Eye (tissue), 1 donor: Measurements from ENCODE around the gene C11orf98.
"Not testable (repeated sequence)": the region's sequence is repeated elsewhere in the genome, so short reads cannot be mapped to it uniquely, and the experiment has no call there.

Experiments used
- DNase-seq: peaks from one replicate; pipeline ENCODE4 v3.0.0-alpha.2; 2015

C11orf98 gene

GRCh38 chr11:62665075-62665598 is at the start of gene C11orf98, which contains the start of gene CSKMT:
Gene C11orf98, minus strand, starts transcription at chr11:62665210. Its CDS starts 41 bp downstream, at chr11:62665169.
Gene CSKMT, plus strand, starts transcription at chr11:62665312. Its CDS starts 568 bp downstream, at chr11:62665880.
- peak; percentile 98 for DNase-seq

- no peak for DNase-seq
Measured at GRCh38 chr11:62713343-62713742, 48.3 kb upstream of the C11orf98 start.

GRCh38 chr11:62712861-62713260 is 47.9 kb upstream of the C11orf98 start:
- no peak for DNase-seq

- DNase-seq, result no peak
Measured at GRCh38 chr11:62712276-62712812, 47.3 kb upstream of the C11orf98 start.

- DNase-seq, result no peak
Measured at GRCh38 chr11:62710001-62710345, 45.0 kb upstream of the C11orf98 start.

- DNase-seq, result peak; percentile 99
Measured at GRCh38 chr11:62709247-62710000, 44.4 kb upstream of the C11orf98 start.

GRCh38 chr11:62708793-62709192 is 43.8 kb upstream of the C11orf98 start:
- DNase-seq, result no peak

GRCh38 chr11:62708392-62708791 is 43.4 kb upstream of the C11orf98 start:
- peak; percentile 40 for DNase-seq

GRCh38 chr11:62707277-62707861 is 42.4 kb upstream of the C11orf98 start, which contains the start of the genes BSCL2 and GNG3:
Gene BSCL2, minus strand, starts transcription at chr11:62707424. Its CDS starts 229 bp downstream, at chr11:62707195.
Gene GNG3, plus strand, starts transcription at chr11:62707676. Its CDS starts 620 bp downstream, at chr11:62708296.
- peak; percentile 97 for DNase-seq

GRCh38 chr11:62706850-62707247 is 41.8 kb upstream of the C11orf98 start:
- DNase-seq, result no peak

- DNase-seq, result peak; percentile 98
Measured at GRCh38 chr11:62705880-62706849, 41.2 kb upstream of the C11orf98 start.

GRCh38 chr11:62705413-62705812 is 40.4 kb upstream of the C11orf98 start:
- no peak for DNase-seq

GRCh38 chr11:62703921-62704320 is 38.9 kb upstream of the C11orf98 start:
- DNase-seq, result not testable (repeated sequence)

GRCh38 chr11:62702246-62702645 is 37.2 kb upstream of the C11orf98 start:
- DNase-seq, result no peak

GRCh38 chr11:62694455-62695167 is 29.6 kb upstream of the C11orf98 start:
- peak; percentile 89 for DNase-seq

GRCh38 chr11:62693624-62694023 is 28.6 kb upstream of the C11orf98 start:
- DNase-seq, result not testable (repeated sequence)

GRCh38 chr11:62689421-62690183 is 24.6 kb upstream of the C11orf98 start, which contains the start of gene LRRN4CL:
Gene LRRN4CL, minus strand, starts transcription at chr11:62689530. Its CDS starts 1,022 bp downstream, at chr11:62688508.
- DNase-seq, result peak; percentile 65

- peak; percentile 40 for DNase-seq
Measured at GRCh38 chr11:62688491-62688890, 23.5 kb upstream of the C11orf98 start.

- DNase-seq, result peak; percentile 68
Measured at GRCh38 chr11:62687508-62688396, 22.7 kb upstream of the C11orf98 start.

- no peak for DNase-seq
Measured at GRCh38 chr11:62682518-62682917, 17.5 kb upstream of the C11orf98 start.
